OCI-LY1 (cell line): Measurements from ENCODE around the gene ARFGAP2.

Experiments used
- H2AFZ ChIP-seq: fragments of 200-600 bp; sonication (generic), shearing (Covaris generic); 2 replicates; pipeline ENCODE4 v1.6.0; 2014; ENCODE audit warnings: antibody characterized with exemption, mild to moderate bottlenecking, low read length
- H3F3A ChIP-seq: fragments of 200-600 bp; sonication (generic), shearing (Covaris generic); 2 replicates; pipeline ENCODE4 v1.6.0; 2014; ENCODE audit warnings: mild to moderate bottlenecking, antibody characterized with exemption, low read length, moderate library complexity; ENCODE audit not compliant: insufficient read depth
- H3K27ac ChIP-seq: fragments of 200-600 bp; sonication (generic); 2 replicates; pipeline ENCODE4 v1.5.1; 2014; ENCODE audit warnings: low read length, mixed run types, mild to moderate bottlenecking, low read depth; ENCODE audit not compliant: poor library complexity, severe bottlenecking
- H3K27me3 ChIP-seq: fragments of 200-600 bp; sonication (generic); 2 replicates; pipeline ENCODE4 v1.6.0; 2014; ENCODE audit warnings: antibody characterized with exemption, mild to moderate bottlenecking, low read length, moderate library complexity; ENCODE audit not compliant: insufficient read depth
- H3K36me3 ChIP-seq: fragments of 200-600 bp; sonication (generic); 2 replicates; pipeline ENCODE4 v1.6.1; 2014; ENCODE audit warnings: mild to moderate bottlenecking, antibody characterized with exemption, low read length, moderate library complexity, mixed read lengths; ENCODE audit not compliant: insufficient read depth
- H3K4me1 ChIP-seq: fragments of 200-600 bp; sonication (generic); 2 replicates; pipeline ENCODE4 v1.5.1; 2014; ENCODE audit warnings: mild to moderate bottlenecking, low read length, moderate library complexity; ENCODE audit not compliant: insufficient read depth, severe bottlenecking
- H3K4me2 ChIP-seq: fragments of 200-600 bp; sonication (generic), shearing (Covaris generic); 2 replicates; pipeline ENCODE4 v1.6.1; 2014; ENCODE audit warnings: low read length
- H3K4me3 ChIP-seq: fragments of 200-600 bp; sonication (generic); 2 replicates; pipeline ENCODE4 v1.5.1; 2014; ENCODE audit warnings: low read length, low read depth, mild to moderate bottlenecking, mixed read lengths; ENCODE audit not compliant: poor library complexity, severe bottlenecking
- H3K79me2 ChIP-seq: fragments of 200-600 bp; shearing (Covaris generic); 2 replicates; pipeline ENCODE4 v1.6.1; 2016; ENCODE audit warnings: mixed run types, low read length, mixed read lengths; ENCODE audit not compliant: insufficient read depth
- H3K9ac ChIP-seq: fragments of 200-600 bp; sonication (generic), shearing (Covaris generic); 2 replicates; pipeline ENCODE4 v1.6.1; 2014; ENCODE audit warnings: mild to moderate bottlenecking, low read length, mixed read lengths
- H3K9me2 ChIP-seq: fragments of 200-600 bp; sonication (generic), shearing (Covaris generic); 2 replicates; pipeline ENCODE4 v1.6.1; 2014; ENCODE audit warnings: low read depth, mild to moderate bottlenecking, low read length, mixed read lengths
- H3K9me3 ChIP-seq: fragments of 200-600 bp; shearing (Covaris generic); 2 replicates; pipeline ENCODE4 v1.6.1; 2014; ENCODE audit warnings: low read length, mixed read lengths
- H4K20me1 ChIP-seq: fragments of 200-600 bp; sonication (generic), shearing (Covaris generic); 2 replicates; pipeline ENCODE4 v1.6.0; 2016; ENCODE audit warnings: mild to moderate bottlenecking, low read length; ENCODE audit not compliant: insufficient read depth
- CTCF ChIP-seq: fragments of 200-600 bp; sonication (generic), shearing (Covaris generic); IDR thresholded peaks from 2 replicates; pipeline ENCODE4 v1.5.1; 2017; ENCODE audit warnings: mild to moderate bottlenecking, antibody characterized with exemption, low read length, moderate library complexity, mixed read lengths
- EZH2 ChIP-seq: fragments of 200-600 bp; sonication (generic), shearing (Covaris generic); IDR thresholded peaks from 2 replicates; pipeline ENCODE4 v1.8.0; 2017; ENCODE audit warnings: borderline replicate concordance, mixed run types, mild to moderate bottlenecking, antibody characterized with exemption, low read length, moderate library complexity, mixed read lengths

The ARFGAP2 gene

DNA sequence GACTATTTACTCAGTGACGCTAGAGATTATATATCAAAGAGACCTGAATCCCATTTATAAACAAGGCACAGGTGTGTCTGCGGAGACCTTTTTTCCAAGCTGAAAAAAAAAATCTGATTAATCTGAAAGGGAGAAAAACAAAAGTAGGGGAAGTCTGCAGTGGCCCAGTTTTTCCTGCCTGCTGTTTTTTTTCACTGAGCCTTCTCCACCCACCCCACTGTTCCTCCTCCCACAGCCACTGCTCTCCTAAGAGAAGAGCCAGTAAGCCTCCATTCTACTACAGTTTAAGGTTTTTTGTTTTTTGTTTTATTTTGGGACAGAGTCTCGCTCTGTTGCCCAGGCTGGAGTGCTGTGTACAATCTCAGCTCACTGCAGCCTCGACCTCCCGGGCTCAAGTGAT, 18.4 kb downstream of the ARFGAP2 start:
- Histone ChIP-seq H3K9me3 (no peaks in the 10 kb centered on the region), H3K27ac (no peak overlapping the region), H3K27me3 (no peaks in the 10 kb centered on the region), H3K79me2 (no peaks in the 10 kb centered on the region), H3K36me3 (peaks cover 27% of the 10 kb centered on the region; the same call in 1 of the 2 replicates), H3F3A (no peaks in the 10 kb centered on the region), H3K9me2 (no peaks in the 10 kb centered on the region), H4K20me1 (no peaks in the 10 kb centered on the region), H3K4me3 (no peak overlapping the region), H3K9ac (no peak overlapping the region), H2AFZ (no peak overlapping the region), H3K4me2 (no peak overlapping the region), H3K4me1 (peaks cover 31% of the 10 kb centered on the region)
- TF ChIP-seq CTCF (no peak), EZH2 (no peak)

- H3K4me3 ChIP-seq, result no peak overlapping the region
- H3K9me3 ChIP-seq, result no peaks in the 10 kb centered on the region
- H3K36me3 ChIP-seq, result peaks cover 22% of the 10 kb centered on the region; the same call in 1 of the 2 replicates
- no peak overlapping the region for H3K27ac ChIP-seq
- no peaks in the 10 kb centered on the region for H3K79me2 ChIP-seq
- no peak overlapping the region for H3K4me2 ChIP-seq
- TF ChIP-seq EZH2 (no peak), CTCF (no peak)
- no peaks in the 10 kb centered on the region for H4K20me1 ChIP-seq
- H3F3A ChIP-seq, result no peaks in the 10 kb centered on the region
- H3K27me3 ChIP-seq, result no peaks in the 10 kb centered on the region
- H2AFZ ChIP-seq, result no peak overlapping the region
- H3K9ac ChIP-seq, result no peak overlapping the region
- H3K9me2 ChIP-seq, result no peaks in the 10 kb centered on the region
- peaks cover 36% of the 10 kb centered on the region for H3K4me1 ChIP-seq
Observed at GRCh38 chr11:47157805-47158204, 18.9 kb downstream of the ARFGAP2 start.

DNA sequence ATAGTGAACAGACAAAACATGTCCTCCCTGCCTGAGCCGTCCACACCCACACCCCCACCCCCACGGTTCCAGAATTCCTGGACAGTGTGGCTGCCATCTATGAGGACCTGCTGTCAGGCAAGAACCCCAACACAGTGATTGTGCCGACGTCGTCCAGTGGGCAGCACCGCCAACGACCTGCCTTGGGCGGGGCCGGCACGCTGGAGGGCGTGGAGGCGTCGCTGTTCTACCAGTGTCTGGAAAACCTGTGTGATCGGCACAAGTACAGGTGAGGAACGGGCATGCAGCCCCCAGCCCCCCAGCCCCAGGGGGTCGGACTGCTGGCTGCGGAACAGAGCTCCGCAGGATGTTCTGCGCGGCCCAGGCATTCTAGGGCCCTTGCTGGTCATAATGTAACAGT, 19.7 kb downstream of the ARFGAP2 start:
- Histone ChIP-seq H3K36me3 (peaks cover 15% of the 10 kb centered on the region; the same call in 1 of the 2 replicates), H3K9me3 (no peaks in the 10 kb centered on the region), H3K27ac (no peak overlapping the region), H3K9ac (no peak overlapping the region), H4K20me1 (no peaks in the 10 kb centered on the region), H3K4me2 (no peak overlapping the region), H3K4me3 (no peak overlapping the region), H3K79me2 (no peaks in the 10 kb centered on the region), H3K4me1 (peaks cover 44% of the 10 kb centered on the region), H3F3A (no peaks in the 10 kb centered on the region), H3K9me2 (no peaks in the 10 kb centered on the region), H2AFZ (no peak overlapping the region), H3K27me3 (no peaks in the 10 kb centered on the region)
- TF ChIP-seq CTCF (no peak), EZH2 (no peak)
